ENCODE measurements around the gene NDUFB4.

The NDUFB4 gene

GRCh38 chr3:120640231-120640630 lies 44.1 kb downstream of the NDUFB4 start:
- peak; percentile 22 for DNase-seq

GRCh38 chr3:120641696-120642246 lies 45.6 kb downstream of the NDUFB4 start:
- no peak for DNase-seq

- no peak for DNase-seq
These were observed 46.3 kb downstream of the NDUFB4 start for GRCh38 chr3:120642368-120642948.

- peak; percentile 11 for DNase-seq
These were observed 49.1 kb downstream of the NDUFB4 start for GRCh38 chr3:120645083-120645845.

GRCh38 chr3:120646771-120647432 lies 50.8 kb downstream of the NDUFB4 start:
- no peak for DNase-seq

GRCh38 chr3:120648290-120648689 lies 52.2 kb downstream of the NDUFB4 start:
- no peak for DNase-seq

- no peak for DNase-seq
These were observed 53.7 kb downstream of the NDUFB4 start for GRCh38 chr3:120649830-120650233.

GRCh38 chr3:120650311-120650710 lies 54.2 kb downstream of the NDUFB4 start:
- DNase-seq = no peak
